ENCODE measurements around the gene RAD9A.

GRCh38 chr11:67420646-67421429 is 29.1 kb downstream of the RAD9A start:
- TF ChIP-seq CTCF (conservative IDR thresholded peaks at IDR 0.05; ENCODE audit: low read depth, low read length) (no peak), POLR2A (IDR thresholded peaks at IDR 0.05; ENCODE audit: low read depth, low read length) (no peak; the same call in 1 of the 2 replicates)
